Measurements from ENCODE around the gene GEMIN7.

DNA sequence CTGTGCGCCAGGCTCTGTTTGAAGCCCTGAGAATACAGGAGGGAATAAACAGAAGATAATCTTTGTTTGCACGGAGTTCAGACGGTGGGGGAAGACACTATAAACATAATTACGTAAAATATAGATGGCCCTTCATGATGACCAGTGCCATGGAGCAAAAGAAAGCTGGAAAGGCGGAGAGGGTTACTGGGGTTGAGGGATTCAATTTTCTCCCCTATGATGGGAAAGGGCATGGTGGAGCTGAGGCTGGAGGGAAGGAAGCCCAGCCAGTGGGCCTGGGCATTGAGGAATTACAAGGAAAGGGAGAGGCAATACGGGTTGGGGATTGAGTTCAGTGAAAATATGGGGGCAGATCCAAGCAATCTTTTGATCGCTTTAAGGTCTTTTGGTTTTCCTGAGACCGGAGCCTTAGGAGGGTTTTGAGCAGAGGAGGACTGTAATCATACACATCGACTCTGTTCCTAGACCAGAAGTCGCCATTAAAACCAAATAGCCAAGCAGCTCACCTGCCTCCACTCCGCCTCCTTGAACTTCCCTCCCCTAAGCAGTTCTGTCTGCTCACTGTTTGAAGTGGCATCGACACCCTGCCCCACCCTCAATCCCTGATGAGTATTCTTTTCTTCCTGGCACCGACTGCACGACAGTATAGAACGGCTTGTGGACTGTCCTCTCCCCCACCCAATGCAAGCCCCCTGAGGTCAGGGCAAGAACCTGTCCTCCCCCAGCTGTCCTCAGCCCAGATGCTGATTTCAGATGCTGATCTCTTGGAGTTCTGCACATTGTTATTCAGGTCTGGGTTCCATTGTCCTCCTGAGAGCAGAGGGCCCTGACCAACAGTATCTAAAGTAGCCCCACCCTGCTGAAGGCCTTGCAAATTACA lies 2.0 kb upstream of the GEMIN7 start:
- no peak for TF ChIP-seq POLR2A (IDR thresholded peaks at IDR 0.05)
- TF ChIP-seq, protein P1, sequence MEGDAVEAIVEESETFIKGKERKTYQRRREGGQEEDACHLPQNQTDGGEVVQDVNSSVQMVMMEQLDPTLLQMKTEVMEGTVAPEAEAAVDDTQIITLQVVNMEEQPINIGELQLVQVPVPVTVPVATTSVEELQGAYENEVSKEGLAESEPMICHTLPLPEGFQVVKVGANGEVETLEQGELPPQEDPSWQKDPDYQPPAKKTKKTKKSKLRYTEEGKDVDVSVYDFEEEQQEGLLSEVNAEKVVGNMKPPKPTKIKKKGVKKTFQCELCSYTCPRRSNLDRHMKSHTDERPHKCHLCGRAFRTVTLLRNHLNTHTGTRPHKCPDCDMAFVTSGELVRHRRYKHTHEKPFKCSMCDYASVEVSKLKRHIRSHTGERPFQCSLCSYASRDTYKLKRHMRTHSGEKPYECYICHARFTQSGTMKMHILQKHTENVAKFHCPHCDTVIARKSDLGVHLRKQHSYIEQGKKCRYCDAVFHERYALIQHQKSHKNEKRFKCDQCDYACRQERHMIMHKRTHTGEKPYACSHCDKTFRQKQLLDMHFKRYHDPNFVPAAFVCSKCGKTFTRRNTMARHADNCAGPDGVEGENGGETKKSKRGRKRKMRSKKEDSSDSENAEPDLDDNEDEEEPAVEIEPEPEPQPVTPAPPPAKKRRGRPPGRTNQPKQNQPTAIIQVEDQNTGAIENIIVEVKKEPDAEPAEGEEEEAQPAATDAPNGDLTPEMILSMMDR (IDR thresholded peaks at IDR 0.05) = no peak

Data from body of pancreas (tissue), 4 donors.